C4-2B (cell line): Measurements from ENCODE around the gene ANKRD44.

Source experiments
- H3K27ac ChIP-seq: fragments of 450-650 bp; 2 replicates; pipeline ENCODE4 v1.5.1; 2017
- ZFX ChIP-seq: fragments of 450-650 bp; IDR thresholded peaks from 2 replicates; pipeline ENCODE4 v1.6.1; 2017
- TF ChIP-seq, protein P1 (sequence below): fragments of 450-650 bp; conservative IDR thresholded peaks from 2 replicates; pipeline ENCODE4 v1.5.1; 2017; ENCODE audit warnings: mild to moderate bottlenecking

The ANKRD44 gene

DNA sequence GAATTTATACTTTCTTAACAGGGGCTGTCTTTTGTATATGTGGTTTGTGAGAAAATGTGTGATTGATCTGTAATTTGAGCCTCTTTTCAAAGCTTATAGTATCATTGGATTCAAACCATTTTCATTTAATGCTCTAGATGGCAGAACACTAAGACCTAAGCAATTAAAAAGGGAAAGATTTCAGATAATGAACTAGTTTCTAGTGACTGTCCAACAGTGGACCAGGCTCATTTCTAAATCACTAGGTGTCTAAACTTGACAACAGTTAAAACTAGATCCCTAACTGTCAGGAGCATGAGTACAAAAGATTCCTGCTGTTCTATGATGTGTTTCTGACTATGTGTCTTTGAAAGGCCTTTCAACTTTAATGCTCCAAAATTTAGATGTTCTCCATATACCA, 54.6 kb downstream of the ANKRD44 start:
- H3K27ac ChIP-seq = no peak overlapping the region
- no peak for TF ChIP-seq ZFX
- TF ChIP-seq, protein P1, sequence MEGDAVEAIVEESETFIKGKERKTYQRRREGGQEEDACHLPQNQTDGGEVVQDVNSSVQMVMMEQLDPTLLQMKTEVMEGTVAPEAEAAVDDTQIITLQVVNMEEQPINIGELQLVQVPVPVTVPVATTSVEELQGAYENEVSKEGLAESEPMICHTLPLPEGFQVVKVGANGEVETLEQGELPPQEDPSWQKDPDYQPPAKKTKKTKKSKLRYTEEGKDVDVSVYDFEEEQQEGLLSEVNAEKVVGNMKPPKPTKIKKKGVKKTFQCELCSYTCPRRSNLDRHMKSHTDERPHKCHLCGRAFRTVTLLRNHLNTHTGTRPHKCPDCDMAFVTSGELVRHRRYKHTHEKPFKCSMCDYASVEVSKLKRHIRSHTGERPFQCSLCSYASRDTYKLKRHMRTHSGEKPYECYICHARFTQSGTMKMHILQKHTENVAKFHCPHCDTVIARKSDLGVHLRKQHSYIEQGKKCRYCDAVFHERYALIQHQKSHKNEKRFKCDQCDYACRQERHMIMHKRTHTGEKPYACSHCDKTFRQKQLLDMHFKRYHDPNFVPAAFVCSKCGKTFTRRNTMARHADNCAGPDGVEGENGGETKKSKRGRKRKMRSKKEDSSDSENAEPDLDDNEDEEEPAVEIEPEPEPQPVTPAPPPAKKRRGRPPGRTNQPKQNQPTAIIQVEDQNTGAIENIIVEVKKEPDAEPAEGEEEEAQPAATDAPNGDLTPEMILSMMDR = no peak

DNA sequence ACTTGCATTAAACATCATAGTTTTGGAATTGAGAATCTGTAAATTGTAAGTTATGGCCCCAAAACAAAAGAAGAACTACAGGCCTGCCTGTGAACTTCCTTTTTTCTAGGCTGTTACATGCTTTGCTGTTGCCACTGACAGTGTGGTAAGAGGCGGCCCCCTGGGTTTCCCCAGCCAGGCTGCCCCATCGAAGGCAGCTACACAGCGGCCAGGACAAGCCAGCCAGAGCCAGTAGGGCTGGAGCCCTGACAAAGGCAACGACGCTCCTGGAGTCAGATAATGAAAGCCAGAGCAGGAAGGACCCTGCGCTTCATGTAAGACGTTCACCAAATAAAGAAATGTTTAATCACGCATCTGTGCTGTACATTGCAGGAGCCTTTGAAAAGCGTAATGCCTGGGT, 55.0 kb downstream of the ANKRD44 start:
- TF ChIP-seq ZFX = no peak
- TF ChIP-seq, protein P1 = no peak
- H3K27ac ChIP-seq = no peak overlapping the region

DNA sequence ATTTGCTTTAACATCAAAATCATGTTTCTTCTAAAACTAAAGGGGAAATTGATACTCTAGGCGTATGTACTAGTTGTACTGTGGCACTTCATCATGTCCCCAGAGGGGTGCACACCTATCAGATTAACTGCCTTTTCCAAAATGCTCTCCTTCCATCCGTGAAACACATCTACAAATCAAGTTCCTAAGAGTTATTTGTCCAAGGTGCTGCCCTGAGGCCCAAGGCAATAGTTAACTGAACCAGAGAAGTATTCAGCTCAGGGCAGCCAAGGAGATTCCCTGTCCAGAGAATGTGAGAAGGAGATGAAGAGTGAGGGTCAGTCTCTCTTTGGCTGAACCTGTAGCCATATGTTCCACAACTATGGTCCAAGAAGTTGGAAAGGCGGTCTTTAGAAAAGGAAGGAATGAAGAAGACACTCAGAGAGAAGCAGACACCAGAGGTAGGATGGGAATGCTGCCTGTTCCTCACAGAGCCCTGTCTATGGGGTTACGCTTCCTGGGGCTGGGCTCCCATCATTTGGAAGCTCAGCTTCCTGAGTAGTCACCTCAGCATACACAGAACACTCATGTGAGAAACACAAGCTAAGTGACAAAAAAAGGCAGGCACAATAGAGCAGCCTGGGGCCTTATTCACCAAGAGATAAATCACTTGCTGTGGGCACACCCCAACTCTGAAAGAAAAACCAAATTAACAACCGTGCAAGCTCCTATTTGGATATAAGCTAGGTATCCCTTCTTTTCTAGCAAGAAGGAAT, 55.6 kb downstream of the ANKRD44 start:
- TF ChIP-seq ZFX = no peak
- TF ChIP-seq, protein P1 = no peak
- no peak overlapping the region for H3K27ac ChIP-seq

DNA sequence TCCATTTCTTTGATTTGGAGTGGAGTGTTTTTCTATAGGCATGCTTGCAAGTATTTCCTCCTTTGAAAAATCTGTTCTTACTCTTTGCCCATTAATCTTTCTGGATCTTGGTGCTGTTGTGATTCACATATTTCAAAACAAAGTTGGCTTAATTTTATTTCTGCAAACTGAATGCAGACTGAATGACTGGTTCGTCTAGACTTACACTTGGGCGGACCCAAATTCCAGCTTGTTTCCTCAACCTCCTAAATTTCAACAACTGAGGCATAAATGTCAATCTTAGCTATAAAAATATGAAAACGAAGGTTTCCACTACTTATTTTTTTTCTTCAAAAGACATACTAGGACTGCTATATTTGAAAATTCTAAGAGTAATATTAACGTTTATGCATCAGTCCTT, 59.0 kb downstream of the ANKRD44 start:
- no peak overlapping the region for H3K27ac ChIP-seq
- no peak for TF ChIP-seq ZFX
- TF ChIP-seq, protein P1 = no peak

DNA sequence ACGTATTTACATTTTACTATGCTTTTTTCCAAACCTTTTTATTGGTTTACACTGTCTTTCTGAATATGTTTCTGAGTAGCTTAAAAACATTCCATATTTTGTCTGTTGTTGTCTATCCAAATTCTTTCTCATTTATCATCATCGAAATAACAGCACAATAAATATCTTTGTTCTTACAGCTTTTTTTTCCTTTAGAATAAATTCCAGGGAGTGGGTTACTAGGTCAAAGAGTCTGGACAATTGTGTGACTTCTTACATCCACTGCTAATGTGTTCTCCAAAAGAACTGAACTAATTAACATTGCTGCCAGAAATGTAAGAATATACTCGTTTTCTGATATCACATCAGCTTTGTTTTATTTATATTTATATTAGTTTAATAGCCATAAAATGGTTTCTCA, 59.4 kb downstream of the ANKRD44 start:
- no peak overlapping the region for H3K27ac ChIP-seq
- TF ChIP-seq, protein P1 = no peak
- no peak for TF ChIP-seq ZFX

DNA sequence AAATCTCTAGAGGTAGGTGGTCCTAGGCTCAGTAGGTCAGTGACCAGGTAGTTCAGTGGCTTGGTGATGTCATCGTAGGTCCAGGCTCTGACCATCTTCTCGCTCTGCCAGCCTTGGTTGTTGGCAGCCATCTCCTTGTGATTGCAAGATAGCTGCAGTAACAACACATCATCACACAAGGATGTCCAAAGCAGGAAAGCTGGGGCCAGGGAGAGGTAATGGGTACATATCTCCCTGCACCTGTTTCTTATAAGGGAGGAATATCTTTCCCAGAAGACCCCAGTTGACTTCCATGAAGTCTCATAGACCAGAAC, 60.5 kb downstream of the ANKRD44 start:
- no peak overlapping the region for H3K27ac ChIP-seq
- TF ChIP-seq, protein P1 = no peak
- no peak for TF ChIP-seq ZFX

DNA sequence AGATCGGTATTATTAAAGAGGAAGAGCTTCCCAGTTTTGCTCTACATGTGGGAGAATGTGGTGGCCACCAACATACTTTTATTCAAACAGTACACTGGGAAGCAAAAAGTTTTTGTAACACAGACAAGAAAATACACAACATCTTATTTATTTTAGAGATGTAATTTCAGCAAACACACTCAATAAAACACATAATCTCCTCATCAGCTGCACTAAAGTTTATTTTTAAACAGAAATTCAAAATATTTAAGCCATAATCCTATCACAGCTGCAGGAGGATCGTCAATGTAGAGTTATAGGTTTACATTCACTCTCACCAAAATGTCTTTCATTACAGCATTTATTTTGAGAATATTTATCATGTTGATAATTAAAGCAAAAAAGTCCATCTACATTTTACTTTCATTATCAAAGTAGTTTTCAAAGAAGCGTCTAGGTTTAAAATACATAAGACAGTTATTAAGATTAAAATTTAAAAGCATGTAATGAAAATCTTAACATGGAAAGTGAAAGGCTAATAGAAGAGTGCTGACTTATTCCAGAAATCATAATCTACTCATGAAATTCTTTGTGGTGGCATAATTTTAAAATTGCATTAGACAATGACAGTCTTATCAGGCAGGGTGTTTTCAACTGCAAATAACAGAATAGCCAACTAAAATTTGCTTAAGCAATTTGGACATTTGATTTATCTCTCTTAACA, 61.0 kb downstream of the ANKRD44 start:
- H3K27ac ChIP-seq = no peak overlapping the region
- TF ChIP-seq, protein P1 = no peak
- no peak for TF ChIP-seq ZFX
